CD4-positive, alpha-beta T cell treated with Interleukin-15 for 4 hours (primary cell): ENCODE results near the gene PCTP.

Experiments
- DNase-seq: peaks from one replicate; pipeline ENCODE4 v3.0.0-alpha.2; 2020; ENCODE audit warnings: low spot score

The PCTP gene

DNA sequence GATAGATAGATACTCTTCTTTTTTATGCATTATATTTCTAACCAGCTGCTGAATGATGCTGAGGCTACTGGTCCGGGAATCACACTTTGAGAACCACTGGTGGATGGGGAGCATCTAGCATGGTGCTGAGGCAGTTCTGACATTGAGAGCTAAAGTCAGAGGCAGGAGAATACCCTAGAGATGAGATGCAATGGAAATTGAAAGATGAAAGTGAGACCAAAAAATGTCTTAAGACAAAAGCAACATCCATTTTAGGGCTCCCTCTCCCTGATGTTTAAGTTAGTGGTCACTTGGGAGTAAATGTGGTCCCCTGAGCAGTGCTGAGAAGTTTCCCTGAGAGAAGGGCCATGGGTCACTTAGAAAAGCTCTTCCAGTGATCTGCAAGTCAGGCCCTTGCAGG lies 6.8 kb downstream of the PCTP start:
- DNase-seq = no peak

DNA sequence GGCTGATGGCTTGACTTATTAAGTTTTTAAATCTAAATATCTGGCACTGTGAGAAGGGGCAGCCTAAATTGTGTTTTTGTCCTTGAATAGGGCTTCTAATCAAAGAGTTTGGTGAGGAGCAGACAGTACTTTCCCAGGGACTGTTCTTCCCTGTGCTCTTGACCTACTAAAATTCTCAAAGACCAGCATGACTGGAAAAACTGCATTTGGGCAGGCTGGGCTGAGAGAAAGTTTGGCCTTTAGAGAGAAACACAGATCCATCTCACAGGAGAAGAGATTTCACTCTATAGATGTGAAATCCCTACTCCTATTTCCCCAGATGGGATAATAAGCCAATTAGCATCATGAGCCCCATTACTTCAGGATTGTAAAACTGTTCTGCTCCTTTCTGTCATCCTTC lies 7.3 kb downstream of the PCTP start:
- no peak for DNase-seq

DNA sequence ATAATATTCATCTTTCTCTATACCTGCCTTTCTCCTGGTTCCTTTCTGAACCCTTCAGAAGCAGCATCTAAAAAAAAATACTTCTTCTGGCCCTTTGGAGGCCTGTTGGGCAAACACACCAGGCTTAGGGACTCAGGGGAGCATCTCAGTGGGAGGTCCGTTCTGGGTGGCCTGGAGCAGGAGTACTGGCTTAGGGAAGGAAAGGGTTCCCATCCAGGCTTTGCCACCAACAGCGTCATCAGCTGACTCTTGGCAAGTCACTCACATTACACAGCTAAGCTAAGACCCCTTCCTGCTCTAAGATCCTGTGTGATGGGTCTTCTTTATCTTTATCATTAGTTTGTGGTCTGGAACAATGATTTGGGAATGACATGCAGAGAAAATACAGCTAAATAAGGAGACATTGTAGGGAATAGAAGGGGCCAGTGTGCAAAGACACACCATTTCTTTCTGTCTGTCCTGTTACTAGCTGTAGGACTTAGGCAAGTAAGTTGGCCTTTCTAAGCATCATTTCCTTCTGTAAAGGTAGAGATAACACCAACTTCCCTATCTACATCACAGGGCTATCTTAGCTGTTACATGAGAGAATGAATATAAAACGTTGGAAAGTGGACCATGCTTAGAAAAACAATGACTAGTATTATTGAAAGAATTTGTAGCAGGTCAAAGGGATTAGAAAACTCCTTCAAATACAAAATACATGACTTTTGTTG lies 9.9 kb downstream of the PCTP start:
- no peak for DNase-seq

DNA sequence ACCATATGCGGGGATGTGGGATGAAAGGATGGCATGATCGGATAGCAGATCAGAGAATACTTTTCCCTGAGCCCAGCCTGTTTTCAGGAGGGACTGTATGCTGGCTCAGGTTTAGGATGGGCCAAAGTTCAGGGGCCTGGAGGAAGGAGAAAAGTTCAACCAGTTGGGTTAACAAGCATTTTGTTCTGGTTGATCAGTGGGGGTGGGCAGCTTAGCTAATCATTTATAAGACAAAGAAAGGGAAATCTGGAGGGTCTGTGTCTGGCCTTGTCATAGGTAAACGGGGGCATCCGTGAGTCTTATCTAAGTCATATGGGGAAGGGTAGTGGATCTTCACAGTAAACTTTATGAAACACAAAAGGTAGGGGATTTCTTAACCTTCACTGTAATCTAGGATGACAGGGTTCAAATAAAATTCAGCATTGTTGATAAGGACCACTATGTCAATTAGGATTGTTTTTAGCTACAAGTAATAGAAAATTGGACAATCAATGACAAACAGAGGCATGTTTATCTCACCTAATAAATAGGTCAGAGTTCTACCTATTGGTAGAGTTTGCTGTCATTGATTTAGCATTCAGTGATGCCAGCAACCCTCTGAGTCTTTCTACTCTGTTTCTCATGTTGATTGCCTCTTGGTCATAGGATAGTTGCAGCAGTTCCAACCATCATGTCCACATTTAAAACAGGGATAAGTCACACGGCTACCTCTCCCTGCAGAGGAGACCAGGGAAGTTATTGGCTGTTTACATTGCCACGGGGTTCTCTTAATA lies 11.4 kb downstream of the PCTP start:
- no peak for DNase-seq

DNA sequence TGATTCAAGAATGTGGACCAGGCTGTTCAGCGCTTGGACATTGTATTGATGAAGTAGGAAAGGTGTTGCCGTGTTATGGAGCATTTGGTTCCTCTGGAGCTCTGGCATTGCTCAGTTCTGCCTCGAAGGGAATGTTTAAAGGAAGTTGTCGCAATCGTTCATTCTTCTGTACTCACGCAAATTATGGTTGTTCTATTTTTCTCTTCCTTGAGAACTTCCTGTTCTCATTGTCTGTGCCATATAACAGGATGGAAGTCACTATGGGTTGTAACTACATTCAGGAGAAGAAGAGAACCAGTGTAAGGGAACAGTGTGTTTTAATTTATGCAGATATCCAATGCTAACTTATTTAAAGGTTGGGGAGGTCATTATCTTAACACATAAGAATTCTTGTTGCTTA lies 13.0 kb downstream of the PCTP start:
- no peak for DNase-seq

DNA sequence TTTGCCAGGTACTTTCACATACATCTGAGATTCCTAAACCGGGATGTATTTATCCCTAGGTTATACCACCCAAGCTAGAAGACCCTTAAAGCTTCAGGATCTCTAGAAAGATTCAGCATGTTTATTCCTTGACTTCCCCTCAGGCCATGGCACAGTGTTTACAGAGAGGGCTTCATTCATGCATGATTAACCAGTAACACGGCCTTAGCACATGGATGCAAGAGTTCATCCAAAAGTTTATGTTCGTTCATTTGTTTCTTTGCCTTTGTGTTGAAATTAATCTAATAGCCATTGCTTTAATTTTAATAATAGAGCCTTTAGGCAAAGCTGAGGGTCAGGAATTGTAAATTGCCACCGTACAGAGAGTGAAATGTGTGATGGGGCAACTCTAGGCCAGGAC lies 13.8 kb downstream of the PCTP start:
- no peak for DNase-seq

DNA sequence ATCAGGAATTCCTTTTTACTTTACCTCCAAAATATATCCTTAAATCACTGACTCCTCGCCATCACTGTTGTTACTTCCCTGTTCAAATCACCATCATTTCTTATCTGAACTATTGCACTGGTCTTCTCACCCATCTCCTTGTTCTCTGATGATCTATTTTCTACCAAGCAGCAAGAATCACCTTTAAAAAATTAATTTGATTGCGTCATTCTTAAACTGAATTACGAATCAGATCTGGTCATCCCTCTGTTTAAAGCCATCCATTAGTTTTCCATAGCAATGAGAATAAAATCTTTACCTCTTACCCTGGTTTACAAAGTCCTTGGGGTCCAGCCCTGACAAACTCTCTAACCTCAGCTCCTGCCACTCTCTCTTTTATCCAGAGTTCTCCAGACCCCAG lies 14.6 kb downstream of the PCTP start:
- no peak for DNase-seq

DNA sequence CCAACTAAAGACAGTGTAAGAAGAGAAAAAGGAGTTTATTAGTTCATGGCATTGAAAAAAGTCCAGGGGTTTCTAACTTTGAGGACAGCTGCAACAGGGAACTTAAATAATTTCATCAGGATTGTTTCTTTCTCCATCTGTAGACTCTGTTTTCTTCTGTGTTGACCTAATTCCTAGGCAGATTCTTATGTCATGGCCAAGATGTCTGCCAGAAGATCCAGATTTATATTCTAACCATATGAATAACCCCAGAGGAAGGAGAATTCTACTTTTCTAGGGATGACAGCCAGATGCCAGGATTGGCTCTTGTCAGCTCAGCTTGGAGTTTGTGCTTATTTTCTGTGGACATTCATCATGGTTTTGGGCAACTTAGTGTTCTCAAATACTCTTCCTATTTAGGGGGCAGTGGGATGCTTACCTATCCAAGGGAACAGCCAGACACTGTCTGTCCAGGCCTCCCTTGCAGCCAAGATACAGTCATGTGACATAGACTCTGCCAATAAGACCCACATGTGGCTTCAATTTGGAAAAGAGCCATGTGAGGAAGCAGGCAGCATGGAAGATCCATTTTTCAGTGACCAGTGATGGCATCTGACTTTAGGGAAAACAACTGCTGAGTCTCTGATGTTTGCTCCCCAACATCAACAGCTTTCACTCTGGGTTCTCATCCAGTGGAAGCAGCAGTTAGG lies 18.2 kb downstream of the PCTP start:
- DNase-seq = no peak

DNA sequence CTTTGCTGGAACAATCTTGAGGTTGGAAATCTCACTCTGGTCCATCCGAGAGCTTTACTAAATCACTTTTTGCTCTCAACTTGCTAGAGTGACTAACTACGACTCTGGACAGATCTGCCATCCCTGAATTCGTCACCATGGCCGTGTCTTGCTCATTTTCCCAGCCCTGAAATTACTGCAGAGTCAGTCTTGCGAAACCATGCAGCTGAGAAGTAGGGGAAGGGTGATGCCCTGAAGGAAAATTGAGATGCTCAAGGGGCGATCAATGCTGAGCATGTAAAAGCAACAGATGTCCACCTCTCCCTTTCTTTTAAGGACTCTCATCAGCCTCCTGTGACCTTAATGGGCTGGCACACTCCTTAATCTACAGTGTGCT lies 18.8 kb downstream of the PCTP start:
- no peak for DNase-seq

DNA sequence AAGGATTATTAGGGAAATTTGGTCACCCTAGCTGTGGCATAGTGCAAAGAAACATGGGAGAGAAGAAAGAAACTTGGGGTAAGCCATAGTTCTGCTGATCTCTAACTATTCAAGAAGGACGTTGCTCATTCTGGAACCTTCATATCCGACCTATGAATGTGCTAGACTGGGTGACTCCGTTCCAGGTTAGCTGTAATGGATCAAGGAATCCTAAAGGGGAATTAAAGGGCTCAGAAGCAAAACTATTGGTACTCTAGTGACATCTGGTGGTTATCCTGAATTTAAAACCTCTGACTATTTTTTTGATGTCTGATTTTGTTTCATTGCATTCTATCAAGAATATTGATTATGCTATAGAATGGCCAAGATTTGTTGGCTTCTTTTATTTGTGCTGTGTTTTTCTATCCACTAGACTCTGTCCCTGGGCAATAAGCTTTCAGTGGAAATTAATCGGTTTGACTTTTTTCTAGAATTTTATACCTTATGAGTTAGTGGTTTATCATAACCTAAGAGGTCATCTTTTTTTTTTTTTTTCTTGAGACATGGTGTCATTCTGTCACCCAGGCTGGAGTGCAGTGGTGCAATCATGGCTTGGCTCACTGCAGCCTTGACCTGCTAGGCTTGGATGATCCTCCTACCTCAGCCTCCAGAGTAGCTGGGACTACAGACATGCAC lies 19.5 kb downstream of the PCTP start:
- no peak for DNase-seq

DNA sequence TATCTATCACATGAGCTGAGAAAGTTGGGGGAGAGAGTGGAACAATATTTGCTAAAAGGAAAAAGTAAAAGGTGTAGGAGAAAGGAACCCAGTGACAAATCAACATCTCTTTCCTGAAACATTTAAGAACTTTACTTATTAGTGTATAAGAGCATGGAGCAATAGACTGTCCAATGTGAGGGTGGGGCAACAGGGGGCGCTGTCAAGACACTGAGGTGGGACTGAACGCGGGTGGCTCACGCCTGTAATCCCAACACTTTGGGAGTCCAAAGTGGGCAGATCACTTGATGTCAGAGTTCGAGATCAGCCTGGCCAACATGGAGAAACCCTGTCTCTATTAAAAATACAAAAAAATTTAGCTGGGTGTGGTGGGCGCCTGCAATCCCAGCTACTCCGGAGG lies 21.2 kb downstream of the PCTP start:
- no peak for DNase-seq

DNA sequence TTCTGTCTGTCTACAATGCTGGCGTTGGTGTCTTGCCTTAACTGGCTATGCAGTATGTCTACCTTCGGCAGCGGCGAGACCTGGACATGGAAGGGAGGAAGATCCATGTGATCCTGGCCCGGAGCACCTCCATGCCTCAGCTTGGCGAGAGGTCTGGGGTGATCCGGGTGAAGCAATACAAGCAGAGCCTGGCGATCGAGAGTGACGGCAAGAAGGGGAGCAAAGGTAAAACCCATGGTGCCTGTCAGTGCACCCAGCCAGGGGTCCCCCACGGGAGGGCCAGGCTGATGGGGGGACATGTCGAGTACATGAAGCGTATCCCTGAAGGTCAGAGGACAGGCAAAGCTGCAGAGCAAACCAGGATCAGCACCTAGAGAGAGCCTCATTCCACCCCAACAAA lies 22.8 kb downstream of the PCTP start:
- no peak for DNase-seq

DNA sequence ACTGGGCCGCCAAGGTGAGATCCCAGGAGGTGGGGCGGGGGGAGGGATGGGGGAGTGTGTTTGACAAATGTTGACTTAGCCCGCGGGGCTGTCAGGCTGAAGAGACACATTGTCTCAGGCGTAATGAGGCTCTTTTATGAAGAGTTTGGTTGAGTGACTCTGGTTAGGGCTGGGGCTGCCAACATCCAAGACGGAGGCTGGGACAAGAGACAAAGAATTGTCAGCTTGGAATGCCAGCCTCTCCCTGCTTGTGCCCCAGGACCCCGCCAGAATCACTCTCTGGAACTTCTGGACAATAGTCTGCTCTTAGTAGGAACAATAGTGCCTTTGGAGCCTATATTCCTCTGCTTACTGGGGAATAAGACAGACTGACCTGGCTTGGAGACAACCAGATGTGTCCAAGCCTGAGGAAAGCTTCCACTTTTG lies 24.0 kb downstream of the PCTP start:
- DNase-seq = no peak

DNA sequence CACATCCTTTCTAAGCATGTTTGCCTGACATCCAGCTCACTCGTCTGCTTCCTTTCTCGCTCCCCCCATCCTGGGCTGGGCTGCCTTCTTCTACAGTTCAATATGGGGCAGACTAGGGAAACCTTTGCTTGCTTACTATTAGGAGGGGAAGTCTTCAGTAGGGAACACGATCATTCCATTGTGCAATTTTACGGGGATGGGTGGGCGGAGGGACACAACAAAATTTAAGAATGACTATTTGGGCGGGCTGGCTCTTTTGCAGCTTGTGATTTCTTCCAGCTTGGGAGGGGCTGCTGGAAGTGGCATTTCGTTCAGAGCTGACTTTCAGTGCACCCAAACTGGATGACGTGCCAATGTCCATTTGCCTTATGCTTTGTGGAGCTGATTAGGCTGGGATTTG lies 25.4 kb downstream of the PCTP start:
- DNase-seq = no peak

DNA sequence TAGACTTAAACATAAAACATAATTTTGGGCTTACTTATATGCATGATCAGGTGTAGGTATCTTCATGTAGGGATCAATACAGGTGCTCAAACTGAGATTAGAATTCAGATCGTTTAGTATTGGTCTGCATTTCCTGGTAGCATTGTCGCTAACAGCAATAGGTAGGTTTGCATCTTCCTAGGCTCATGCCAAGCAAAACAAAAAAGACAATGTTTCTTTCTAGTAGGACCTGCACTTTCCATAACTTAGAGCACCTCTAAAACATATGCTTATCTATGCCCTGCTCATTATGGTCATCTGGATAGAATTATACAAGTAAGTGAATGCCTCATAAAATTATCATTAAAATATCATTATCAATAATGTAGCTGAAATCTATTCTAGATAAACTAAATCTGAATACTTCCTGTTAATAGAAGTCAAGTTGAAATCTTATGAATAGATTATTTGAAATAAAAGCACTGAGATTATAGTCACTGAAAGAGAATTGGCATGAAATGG lies 26.7 kb downstream of the PCTP start:
- no peak for DNase-seq

DNA sequence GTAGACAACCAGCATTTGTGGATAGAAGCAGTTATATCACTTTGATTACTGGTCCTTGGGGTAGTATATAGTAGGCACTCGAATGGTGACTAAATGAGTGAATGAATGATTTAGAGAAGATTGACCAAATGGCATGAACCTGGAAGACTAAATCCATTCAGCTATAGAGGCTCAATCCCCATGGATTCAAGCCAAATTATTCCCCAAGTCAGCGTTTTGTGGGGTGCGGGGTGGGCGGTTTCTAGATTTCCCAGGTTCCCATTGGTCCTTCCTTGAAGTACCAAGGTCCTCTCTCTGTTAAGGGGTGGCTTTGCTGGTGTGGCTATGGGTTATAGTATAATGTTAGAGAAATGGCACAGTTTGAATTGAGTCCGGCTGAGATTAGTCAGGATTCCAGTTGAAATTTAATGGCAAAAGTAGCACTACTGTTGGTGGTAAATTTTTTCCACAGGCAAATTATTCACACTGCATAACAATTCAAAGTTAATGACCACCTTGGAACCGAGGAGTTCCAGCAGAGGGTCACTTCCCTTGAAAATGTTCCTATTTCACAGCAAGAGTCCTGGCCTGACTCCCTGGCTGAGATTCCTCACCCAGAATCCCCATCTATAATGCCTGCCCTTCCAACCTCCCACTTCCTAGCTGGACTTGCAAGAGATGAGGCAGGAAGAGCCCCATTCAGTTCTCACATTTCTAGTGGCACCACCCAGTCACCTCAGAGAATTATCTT lies 27.7 kb downstream of the PCTP start:
- DNase-seq = no peak

DNA sequence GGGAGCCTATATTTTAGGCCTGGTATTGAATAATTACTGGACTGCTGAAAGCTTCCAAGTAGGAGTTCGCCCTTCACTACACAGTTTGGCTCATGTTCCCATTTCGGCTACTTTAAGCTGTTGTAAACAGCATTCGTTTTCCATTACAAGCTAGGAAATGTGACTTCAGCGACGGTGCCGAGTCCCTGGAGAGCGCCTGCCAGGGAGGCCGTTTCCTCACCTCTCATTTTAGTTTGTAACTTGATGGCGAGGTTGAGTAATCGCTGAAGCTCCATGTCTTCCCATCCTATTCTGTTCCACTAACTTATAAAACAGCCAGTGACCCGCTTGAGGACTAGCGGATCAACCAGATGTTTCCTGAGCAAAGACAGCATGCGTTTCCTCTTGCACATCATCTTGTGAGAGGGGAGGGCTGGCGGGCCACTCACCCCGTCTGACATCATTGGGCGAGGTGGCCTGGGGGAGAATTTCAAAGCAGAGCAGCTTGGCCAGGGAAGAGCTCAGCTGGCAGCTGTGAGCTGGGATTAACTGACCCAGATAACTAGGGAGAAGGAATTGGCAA lies 32.9 kb downstream of the PCTP start:
- no peak for DNase-seq

DNA sequence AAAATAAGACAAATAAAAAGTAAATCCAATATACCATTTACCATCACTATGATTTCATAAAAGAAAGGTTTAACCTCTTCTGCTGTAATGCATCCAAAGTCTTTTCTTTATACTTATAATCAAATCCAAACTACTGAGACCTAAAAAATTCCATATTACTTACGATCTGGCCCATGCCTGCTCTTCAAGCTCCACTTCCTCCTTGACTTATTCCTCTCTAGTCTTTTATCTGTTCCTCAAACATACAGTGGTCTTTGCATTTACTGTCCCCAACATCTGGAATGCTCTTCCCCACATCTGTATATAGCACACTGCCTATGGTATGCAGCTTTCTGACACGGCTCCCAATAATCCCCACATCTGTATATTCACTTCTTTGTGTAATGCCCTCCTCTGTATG lies 33.8 kb downstream of the PCTP start:
- no peak for DNase-seq

DNA sequence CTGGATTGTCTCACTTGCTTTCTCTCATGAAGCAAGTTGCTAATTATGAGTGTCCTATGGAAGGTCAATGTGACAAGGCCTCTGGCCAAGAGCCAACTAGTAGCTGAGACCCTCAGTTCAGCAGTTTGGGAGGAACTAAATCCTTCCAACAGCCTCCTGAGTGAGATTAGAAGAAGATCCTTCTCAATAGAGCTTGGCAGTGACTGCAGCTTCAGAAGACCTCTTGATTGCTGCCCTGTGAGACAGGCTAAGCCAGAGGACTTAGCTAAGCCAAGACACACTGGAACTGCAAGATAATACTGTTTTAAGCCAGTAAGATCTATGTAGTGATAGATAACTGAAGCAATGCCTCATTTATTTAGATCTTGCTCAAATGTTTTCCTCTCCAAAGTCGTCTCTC lies 34.3 kb downstream of the PCTP start:
- no peak for DNase-seq

DNA sequence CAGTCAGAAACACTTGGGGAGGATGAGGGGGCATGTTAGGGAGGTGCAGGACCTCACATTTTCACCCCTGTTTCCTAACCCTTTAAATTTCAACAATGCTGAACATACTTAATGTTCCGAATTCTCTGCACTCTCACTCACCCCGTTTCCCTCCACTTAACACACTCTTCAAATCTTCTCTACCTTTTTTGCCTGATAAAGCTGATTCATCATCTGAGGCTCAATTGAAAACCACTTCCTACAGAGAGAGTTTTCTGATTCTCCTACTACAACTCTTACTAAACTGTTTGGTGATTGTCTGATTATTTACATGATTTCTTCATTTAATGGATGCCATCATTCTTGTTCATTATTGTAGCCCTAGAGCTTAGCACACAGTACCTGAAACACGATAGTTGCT lies 42.4 kb downstream of the PCTP start:
- DNase-seq = no peak

DNA sequence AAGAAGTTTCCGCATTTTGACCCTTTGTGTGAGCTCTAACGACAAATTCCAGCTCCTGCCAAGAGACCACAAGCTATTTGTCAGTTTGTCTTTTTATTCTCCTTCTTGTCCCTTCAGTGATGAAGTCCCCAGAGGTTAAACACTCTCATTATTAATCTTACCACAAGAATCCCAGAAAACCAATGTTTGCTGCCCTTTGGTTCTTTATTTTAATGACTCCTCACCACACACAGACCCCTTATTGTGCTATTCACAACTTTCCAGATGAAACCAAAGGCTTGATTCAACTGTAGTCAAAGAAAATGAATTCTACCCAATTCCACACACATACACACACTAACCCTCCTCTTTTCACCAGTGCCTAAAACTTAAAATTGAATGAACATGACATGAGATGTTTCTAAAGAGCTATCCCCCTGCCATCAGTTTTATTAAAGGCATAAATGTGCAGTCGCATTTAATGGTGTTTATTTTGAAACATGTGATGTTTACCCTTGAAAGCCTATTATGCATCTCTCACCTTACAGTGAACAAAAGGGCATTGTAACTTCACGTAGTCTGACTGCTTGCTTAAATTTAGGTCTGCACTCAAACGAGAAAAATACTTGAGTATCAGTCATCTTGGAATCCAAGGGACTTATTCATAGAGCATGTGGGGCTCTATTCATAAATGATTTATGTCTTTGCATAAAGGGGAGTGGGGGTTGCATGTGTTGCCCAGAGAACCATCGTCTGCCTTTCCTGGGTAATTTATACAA lies 44.1 kb downstream of the PCTP start:
- no peak for DNase-seq
